GM21737 (cell line): Measurements from ENCODE around the gene UBE2E3.

Source experiments
- ATAC-seq: cut with Tn5 transposase; IDR thresholded peaks from one replicate; pipeline ENCODE4 v1.9.1; 2021; ENCODE audit warnings: mild to moderate bottlenecking, moderate library complexity; ENCODE audit not compliant: unreplicated experiment

The UBE2E3 gene

DNA sequence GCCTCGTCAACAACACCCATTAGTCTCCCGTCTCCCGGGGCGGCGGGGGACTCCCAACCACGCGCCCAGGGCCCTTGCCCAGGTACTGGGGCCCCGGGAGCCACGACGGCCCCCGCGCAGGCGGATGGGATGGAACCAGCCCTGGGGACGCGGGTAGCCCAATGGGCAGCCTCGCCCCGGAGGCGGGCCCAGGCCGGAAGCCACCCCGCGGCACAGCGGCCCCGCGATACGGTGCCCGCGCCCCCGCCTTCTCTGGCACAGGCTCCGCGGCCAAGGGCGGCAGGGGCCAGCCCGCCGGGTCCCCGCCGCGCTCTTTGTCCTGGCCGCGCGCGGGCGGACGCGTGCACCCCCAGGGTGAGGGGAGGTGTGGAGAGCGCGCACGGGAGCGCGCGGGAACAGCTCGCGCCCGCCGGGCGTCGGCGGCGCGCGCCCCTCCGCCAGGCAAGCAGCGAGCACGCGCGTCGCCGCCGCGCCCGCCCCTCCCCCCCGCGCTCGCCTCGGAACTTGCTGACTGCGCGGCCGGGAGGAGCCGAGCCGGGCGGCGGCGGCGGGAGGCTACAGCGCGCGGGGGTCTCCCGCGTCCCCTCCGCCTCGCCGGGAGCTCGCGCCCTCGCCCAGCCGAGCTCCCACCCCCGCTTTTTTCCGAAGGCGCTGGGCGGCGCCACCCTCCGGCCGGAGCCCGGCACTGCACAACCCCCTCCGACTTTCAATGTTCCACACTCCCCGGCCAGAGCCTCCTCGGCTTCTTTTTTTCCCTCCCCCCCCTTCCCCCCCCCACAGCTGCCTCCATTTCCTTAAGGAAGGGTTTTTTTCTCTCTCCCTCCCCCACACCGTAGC lies at the start of gene UBE2E3:
UBE2E3 (plus strand) TSS at position 500 of the 837 bp plus-strand sequence. CDS start 1,438 bp downstream, outside the sequence.
- peak; percentile 79 for ATAC-seq

DNA sequence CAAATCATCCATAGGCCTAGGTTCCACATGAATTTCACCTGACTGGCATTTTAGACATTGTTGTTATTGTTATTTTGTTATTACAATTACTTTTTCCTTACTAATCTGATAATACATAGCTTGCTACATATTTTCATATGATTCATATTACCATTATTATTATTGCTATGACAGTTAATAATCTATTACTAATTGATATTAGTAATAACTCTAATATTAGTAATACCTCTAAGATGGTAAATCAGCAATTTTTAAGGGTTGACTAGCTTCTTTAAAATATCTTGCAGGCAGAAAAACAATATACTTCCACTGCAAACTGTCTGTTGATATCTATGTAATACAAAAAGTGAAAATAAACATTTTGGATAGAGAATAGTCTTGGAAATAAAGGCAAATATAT lies 48.6 kb upstream of the UBE2E3 start:
- ATAC-seq, result no peak

DNA sequence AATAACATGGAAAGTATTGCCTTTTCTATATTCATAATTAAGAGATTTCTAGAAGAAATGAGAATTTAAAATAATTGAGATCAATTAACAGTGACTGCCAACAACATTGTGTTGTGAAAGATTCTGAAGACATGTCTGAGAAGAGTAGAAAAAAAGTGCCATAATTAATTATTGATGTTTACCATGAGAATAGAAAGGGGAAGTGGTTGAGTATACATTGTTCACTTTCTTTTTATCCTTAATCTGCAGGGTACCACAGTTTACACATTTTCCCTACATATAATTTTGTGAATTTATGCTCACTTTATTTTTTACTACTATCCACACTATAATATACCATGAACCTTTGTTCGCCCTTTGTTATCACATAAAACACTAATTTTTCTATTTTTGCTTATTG lies 47.1 kb upstream of the UBE2E3 start:
- ATAC-seq, result peak; percentile 49

DNA sequence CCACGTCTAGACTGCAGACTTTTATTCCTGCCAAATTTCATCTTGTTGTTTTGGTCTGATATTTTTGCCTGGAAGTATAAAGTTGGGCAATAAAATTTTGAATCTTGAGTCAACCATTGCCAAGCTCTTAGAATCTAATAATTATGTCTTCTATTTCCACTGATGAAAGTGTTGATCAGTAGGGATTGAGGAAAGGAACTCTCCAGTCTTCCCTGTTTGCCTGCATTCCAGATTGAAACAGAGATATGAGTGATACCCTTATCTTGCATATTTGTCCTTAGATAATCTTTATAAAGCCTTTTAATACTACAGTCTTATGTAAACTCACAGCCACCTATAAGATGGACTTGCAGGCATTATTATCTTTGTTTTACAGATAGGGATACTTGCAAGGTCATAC lies 45.5 kb upstream of the UBE2E3 start:
- ATAC-seq, result no peak

DNA sequence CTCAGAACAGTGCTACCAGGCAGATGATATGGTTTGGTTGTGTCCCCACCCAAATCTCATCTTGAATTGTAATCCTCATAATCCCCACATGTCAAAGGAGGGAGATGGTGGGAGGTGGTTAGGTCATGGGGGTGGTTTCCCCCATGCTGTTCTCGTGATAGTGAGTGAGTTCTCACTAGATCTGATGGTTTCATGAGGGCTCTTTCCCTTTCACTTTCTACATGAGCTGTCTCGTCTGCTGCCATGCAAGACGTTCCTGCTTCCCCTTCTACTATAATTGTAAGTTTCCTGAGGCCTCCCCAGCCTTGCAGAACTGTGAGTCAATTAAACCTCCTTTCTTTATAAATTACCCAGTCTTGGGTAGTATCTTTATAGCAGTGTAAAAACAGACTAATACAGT lies 42.9 kb upstream of the UBE2E3 start:
- ATAC-seq, result peak; percentile 88

DNA sequence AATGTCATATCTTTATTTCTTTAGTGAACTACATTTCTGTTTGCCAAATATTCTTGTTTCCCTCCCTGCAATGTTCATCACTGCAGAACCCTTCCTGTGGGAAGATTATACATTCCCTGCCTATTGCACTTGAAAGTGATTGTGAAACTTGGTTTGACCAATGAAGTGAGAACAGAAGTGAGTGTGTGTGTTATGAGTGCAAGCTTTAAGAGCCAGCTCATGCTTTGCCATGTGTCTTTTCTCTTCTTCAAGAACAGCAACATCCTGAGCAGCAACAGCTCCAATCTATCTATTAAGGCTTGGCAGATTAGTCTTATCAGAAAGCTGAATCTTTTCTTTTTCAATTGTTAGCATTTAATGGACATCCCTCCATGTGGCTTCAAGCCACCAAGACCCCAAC lies 42.0 kb upstream of the UBE2E3 start:
- ATAC-seq, result no peak

DNA sequence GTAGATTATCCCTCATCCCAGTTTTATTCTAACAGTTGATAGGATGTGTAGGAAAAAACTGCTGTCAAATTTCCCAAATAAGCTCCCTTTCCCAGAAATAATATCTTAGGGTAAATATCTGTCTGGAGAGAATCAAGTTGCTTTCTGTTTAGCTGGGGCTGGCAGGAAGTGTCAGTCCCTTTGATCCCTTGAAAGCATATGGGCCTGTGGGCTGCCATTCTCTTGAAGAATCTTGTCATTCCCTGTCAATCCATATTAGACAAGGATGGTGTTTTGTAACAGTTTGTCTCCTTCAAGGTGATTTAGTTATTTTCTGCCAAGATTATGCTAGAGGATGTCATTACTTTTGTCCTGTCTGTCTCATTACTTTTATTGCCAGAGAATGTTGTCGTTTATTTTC lies 37.1 kb upstream of the UBE2E3 start:
- no peak for ATAC-seq

DNA sequence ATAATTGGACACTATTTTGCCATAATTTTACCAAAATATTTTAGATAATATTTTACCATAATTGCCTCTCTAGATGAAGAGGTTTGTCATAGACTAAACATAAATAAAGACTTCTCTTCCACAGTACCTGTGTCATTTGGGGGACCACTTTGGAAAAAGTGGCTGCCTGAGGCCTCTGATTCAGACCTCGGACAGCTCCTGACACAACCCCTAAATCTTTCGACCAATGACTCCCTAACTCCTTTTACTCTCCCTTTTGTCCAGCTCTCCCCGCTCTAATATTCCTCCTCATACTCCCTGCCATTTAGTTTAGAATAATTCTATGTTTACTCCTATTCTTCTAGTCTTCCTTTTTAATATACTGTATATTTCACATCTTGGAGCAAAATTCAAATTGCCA lies 36.0 kb upstream of the UBE2E3 start:
- no peak for ATAC-seq

DNA sequence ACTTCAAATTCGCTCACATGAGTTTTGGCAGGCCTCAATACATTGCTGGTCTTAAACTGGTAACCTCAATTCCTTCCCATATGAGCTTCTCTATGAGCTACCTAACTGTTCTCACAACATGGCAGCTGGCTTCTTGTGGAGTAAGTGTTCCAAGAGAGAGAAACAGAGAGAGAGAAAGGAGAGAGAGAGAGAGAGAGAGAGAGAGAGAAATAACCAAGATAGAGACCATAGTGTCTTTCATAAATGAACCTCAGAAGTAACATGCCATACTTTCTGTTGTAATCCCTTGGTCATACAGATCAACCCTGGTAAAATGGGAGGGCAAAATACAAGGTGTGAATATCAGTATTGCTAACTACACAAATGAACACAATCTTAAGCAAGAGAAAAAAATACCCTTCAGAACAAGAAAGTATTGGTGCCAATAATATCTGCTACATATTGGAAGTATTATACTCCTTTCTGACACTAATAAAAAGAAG lies 33.2 kb upstream of the UBE2E3 start:
- no peak for ATAC-seq

DNA sequence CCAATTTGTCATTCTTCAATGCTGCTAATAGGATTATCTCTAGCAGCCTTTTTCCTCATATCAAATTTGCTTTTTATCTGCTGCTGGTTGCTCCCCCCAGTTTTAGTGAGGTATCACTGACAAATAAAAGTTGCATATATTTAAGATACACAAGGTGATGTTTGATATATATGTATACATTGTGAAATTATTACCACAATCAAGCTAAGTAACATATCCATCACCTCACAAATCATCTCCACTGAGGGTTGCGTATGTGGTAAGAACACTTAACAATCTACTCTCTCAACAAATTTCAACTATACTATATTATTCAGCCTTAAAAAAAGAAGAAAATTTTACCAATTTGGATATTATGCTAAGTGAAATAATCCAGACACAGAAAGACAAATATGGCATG lies 30.5 kb upstream of the UBE2E3 start:
- ATAC-seq, result no peak

DNA sequence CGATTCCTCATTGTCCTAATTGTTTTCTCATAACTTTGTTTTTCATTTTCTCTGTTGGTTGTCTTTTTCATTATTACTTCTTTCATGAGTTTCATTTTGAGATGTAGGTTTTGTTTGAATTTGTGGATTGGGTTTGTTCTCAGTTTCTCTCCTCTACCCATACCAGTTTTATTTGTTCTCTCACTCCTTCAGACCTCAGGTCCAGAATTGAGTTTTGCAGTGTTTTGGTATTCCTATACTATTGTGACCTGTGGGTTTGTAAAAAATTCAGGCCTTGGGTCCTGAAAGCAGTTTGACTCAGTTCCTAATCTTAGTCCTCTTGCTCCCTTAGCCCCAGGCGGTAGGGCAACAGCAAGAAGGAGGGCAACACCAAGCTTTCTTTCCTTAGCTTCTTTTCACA lies 28.3 kb upstream of the UBE2E3 start:
- no peak for ATAC-seq

DNA sequence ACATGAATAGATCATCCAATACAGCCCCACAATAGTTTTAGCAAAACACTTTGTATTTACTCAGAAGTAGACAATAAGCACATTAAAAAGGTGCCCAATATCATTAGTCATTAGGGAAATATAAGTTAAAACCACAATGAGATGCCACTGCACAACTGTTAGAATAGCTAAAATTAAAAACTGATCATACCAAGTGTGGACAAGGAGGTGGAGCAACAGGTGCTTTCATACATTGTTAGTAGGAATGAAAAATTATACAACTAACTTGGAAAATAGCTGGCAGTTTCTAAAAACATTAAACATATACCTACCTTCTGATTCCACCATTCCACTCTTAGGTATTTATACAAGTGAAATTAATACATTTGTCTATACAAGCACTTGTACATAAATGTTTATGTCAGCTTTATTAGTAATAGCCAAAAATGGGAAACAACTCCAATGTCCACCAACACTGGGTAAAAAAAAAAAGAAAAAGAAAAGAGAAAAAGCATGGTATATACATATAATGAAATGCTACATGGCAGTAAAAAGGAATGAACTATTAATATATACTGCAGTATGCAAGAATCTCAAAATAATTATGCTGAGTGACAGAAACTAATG lies 27.6 kb upstream of the UBE2E3 start:
- no peak for ATAC-seq

DNA sequence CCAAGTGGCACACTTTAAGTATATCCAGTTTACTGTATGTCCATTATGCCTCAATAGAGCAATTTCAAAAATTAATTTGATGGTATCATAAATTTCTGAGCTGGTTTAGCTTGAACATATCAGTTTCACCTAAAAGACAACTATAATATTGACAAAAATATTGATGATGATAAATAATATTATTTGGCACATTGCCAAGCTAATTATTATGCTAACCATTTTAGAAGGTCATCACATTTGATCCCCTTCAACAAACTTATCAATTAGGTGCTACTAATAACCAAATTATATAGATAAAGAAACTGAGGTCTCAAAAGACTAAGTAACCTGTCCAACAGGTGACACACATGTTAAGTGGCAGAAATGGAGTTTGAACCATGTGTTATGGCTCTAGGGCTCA lies 26.9 kb upstream of the UBE2E3 start:
- no peak for ATAC-seq

DNA sequence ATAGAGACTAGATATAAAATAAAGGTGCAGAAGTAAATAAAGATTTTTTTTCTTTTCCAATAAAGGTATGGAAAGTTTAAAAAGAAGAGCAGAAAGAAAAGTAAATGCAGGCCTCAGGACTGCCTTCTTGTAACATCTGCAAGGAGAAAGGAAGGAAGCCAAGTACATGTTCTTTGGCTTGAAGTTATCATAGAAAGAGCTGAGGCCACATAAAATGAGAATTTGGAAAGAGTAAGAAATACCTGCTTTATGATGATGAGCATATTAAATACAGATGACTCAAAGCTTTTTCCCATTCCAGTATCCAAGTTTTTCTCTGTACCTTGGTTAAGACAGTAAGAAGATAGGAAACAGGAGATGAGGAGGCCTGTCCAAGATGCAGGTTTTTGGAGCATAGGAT lies 25.3 kb upstream of the UBE2E3 start:
- ATAC-seq, result no peak

DNA sequence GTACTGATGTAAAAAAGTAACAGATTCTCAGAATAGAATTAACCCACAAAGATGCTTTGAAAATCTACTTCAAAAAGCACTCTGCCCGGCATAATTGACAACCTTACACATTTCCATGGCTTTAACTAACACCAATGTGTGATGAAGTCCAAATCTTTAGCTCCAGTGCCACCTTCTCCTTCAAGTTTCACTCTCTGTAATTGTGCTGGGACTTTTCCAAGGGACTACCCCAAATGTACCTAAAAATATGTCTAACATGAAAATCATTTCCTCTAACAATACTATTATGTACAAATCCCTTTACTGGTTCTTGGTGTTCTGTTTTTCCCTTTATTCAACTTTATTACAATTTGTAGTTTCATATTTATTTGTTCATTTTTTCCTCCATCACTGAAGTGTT lies 20.6 kb upstream of the UBE2E3 start:
- ATAC-seq, result no peak

DNA sequence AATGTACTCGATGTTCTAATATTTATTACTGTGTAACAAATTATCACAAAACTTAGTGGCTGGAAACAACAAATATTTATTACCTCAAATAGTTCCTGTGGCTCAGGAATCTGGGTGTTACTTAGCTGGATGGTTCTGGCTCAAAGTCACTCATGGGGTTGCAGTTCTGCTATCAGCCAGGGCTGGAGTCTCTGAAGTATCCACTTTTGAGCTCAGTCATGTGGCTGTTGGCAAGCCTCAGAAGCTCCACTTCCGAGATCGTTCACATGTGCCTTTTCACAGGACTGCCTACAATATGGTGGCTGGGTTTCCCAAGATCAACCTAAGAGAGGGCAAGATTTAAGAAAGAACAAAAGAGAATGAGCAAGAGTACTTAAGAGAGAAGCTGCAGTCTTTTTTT lies 19.4 kb upstream of the UBE2E3 start:
- no peak for ATAC-seq

DNA sequence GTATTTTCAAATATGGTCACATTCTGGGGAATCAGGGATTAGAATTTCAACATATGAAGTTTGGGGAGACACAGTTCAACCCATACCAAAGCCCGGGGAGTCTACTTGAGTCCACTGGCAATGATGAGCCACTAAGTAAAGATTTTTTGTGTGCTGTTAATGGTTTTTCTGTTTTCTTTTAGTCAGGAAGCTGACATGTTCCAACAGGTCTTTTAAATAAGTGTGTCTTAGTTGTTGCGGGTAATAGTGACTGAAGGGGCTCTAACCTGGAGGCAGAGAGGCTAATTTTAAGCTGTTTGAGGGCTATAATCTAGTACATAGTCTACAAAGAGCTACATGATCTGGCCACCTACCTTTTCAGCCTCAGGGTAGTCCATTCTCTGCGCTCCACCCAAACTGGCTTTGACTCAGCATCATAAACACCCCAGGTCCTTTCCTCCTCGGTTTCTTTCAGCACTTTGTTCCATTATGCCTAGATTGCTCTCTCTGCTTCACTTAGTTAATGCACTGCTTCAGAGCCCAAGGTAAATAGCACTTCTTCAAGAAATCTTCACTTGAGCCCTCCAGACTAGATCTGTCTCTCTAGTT lies 17.6 kb upstream of the UBE2E3 start:
- no peak for ATAC-seq

DNA sequence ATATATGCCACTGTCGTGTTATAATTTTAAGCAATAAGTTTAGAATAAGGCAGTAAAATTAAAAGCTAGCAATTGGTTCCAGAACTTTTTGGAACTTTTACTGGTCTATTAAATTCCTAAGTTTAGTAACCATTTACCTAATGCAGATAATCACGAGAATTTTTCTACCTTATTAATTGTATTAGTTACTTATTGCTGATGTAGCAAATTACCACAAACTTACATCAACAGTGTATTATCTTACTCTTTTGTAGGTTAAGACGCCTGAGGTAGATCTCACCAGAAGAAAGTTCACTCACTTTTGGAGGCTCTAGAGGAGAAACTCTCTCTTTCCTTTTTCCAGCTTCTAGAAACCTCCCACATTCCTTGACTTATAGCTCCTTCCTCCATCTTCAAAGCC lies 14.0 kb upstream of the UBE2E3 start:
- ATAC-seq, result no peak

DNA sequence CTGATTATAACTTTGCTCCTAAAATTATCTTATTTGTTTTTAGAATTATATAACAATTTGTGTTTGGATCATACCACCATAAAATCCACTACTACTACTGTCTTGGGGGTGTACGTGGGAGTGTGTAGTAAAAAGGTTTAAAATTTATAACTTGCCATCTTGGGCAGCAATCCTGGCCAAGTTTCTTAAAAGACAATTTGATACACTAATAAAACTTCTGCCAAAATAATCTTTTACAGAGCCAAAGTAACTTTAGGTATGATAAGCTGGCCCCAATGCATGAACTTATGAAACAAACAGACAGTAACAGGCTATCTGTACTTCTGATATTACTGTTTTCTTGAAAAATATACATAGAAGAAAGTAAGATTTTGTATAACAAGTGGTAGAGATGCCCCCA lies 11.3 kb upstream of the UBE2E3 start:
- no peak for ATAC-seq

DNA sequence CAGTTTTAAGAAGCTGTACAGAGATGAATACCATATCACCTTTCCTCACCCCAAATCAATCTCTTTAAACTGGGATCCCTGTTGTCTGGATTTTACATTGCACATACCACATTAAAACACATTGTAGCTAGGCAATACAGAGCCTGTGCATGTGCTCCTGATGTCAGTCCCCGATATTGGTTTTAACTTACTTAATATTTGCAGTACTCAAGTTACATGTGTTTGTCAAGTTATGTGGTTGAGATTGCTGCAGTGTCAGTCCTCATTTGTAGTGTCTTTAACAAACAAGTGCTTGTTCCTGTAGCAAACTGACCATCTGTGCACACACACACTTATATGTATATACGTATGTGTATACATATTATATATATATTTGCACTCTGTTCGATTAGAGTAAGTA lies 10.4 kb upstream of the UBE2E3 start:
- ATAC-seq, result no peak

DNA sequence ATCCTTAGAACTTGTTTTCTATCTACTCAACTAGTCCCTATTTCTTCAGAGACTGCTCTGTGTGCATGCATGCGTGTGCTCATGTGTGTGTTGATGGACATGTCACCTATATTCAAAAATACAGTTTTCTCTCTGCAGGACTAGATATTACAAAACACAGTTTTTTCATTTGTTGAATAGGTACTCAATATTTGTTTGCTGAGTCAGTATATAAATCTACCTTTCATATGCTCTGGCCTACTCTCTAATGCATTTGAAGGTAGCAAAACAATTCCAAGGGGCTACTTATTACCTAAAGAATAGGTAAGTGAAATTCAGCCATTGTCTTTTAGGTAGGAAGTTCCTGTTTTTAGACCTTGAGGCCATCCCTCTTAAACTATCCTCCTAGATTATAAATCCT lies 8.6 kb upstream of the UBE2E3 start:
- no peak for ATAC-seq

DNA sequence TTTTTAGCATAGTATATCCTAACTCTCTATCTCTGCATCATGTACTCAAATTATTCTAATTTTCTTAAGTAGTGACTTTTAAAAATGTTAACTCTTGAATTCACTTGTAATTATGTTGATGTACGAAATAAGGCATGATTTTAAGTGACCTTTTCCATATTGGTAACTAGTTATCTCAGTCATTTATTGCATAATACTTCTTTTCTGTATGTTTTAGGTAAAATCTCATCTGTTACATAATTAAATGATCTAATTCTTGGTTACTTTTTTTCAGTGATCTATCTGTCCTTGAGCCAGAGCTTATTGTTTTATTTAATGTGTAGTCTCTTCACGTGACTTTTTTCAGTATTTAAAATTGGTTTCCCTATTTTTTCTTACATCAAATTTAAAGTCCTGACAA lies 4.8 kb upstream of the UBE2E3 start:
- no peak for ATAC-seq
